GM18870 (cell line): Measurements from ENCODE around the gene CEBPG.

Experiments
- ATAC-seq: cut with Tn5 transposase; IDR thresholded peaks from one replicate; pipeline ENCODE4 v1.9.1; 2021; ENCODE audit warnings: moderate library complexity; ENCODE audit not compliant: unreplicated experiment

The CEBPG gene

GRCh38 chr19:33373453-33374235 is at the start of gene CEBPG:
TSS of gene CEBPG (plus strand) at chr19:33373709. CDS start at chr19:33379240, 5,531 bp downstream.
- peak; percentile 63 for ATAC-seq

- ATAC-seq = no peak
These were observed 48.9 kb upstream of the CEBPG start for GRCh38 chr19:33324628-33325027.

- no peak for ATAC-seq
These were observed 47.6 kb upstream of the CEBPG start for GRCh38 chr19:33325920-33326319.

- no peak for ATAC-seq
These were observed 44.4 kb upstream of the CEBPG start for GRCh38 chr19:33329060-33329459.

GRCh38 chr19:33329736-33330135 is 43.8 kb upstream of the CEBPG start:
- no peak for ATAC-seq

- no peak for ATAC-seq
These were observed 41.3 kb upstream of the CEBPG start for GRCh38 chr19:33332248-33332647.

GRCh38 chr19:33333151-33333550 is 40.4 kb upstream of the CEBPG start:
- no peak for ATAC-seq

GRCh38 chr19:33333642-33334041 is 39.9 kb upstream of the CEBPG start:
- ATAC-seq = no peak

- no peak for ATAC-seq
These were observed 39.2 kb upstream of the CEBPG start for GRCh38 chr19:33334271-33334670.

GRCh38 chr19:33335446-33335845 is 38.1 kb upstream of the CEBPG start:
- ATAC-seq = no peak

- ATAC-seq = no peak
These were observed 34.2 kb upstream of the CEBPG start for GRCh38 chr19:33339016-33339984.

- no peak for ATAC-seq
These were observed 32.5 kb upstream of the CEBPG start for GRCh38 chr19:33340991-33341390.

- ATAC-seq = no peak
These were observed 30.2 kb upstream of the CEBPG start for GRCh38 chr19:33343301-33343700.

GRCh38 chr19:33343859-33344572 is 29.5 kb upstream of the CEBPG start:
- ATAC-seq = no peak

GRCh38 chr19:33344573-33344925 is 29.0 kb upstream of the CEBPG start:
- ATAC-seq = no peak

GRCh38 chr19:33345163-33345562 is 28.3 kb upstream of the CEBPG start:
- no peak for ATAC-seq

- no peak for ATAC-seq
These were observed 26.8 kb upstream of the CEBPG start for GRCh38 chr19:33346665-33347064.

GRCh38 chr19:33347300-33347699 is 26.2 kb upstream of the CEBPG start:
- ATAC-seq = no peak

- ATAC-seq = no peak
These were observed 25.1 kb upstream of the CEBPG start for GRCh38 chr19:33348301-33349010.
